DND-41 (cell line): ENCODE results near the gene LSR.

ENCODE experiments used
- ATAC-seq: fragments of 200-7000 bp; cut with Tn5 transposase; 3 replicates; pipeline ENCODE4 v1.9.1; 2021; ENCODE audit warnings: low read depth; ENCODE audit not compliant: insufficient read depth
- DNase-seq: peaks from one replicate; pipeline ENCODE4 v3.0.0-alpha.2; 2020
- H2AFZ ChIP-seq: 2 replicates; pipeline ENCODE4 v1.6.0; 2012; ENCODE audit warnings: low read depth, low read length
- H3K27ac ChIP-seq: 2 replicates; pipeline ENCODE4 v1.5.1; 2012; ENCODE audit warnings: low read length, inconsistent platforms
- H3K27me3 ChIP-seq: fragments of 200-600 bp; sonication (generic); 2 replicates; pipeline ENCODE4 v1.6.0; 2012; ENCODE audit warnings: low read length, mild to moderate bottlenecking, inconsistent platforms; ENCODE audit not compliant: insufficient read depth, poor library complexity
- H3K36me3 ChIP-seq: 2 replicates; pipeline ENCODE4 v1.5.1; 2012; ENCODE audit warnings: low read length, inconsistent platforms; ENCODE audit not compliant: insufficient read depth
- H3K4me1 ChIP-seq: 2 replicates; pipeline ENCODE4 v1.5.1; 2012; ENCODE audit warnings: mild to moderate bottlenecking, low read length; ENCODE audit not compliant: insufficient read depth
- H3K4me2 ChIP-seq: 2 replicates; pipeline ENCODE4 v1.6.0; 2012; ENCODE audit warnings: mild to moderate bottlenecking, moderate library complexity, low read length, inconsistent platforms; ENCODE audit not compliant: insufficient read depth
- H3K4me3 ChIP-seq, 2 experiments: fragments of 200-600 bp in 1 of 2; shearing (Covaris generic) in 1 of 2; 2 replicates each; pipeline ENCODE4 v1.5.1; 2012 to 2016; ENCODE audit warnings: inconsistent platforms in 2 of 2, low read length in 2 of 2, mild to moderate bottlenecking in 2 of 2, low read depth in 1 of 2, moderate library complexity in 1 of 2
- H3K79me2 ChIP-seq: 2 replicates; pipeline ENCODE4 v1.6.0; 2012; ENCODE audit warnings: low read length, inconsistent platforms; ENCODE audit not compliant: insufficient read depth
- H3K9ac ChIP-seq: 2 replicates; pipeline ENCODE4 v1.6.0; 2012; ENCODE audit warnings: low read depth, mild to moderate bottlenecking, inconsistent platforms, low read length, moderate library complexity
- H3K9me3 ChIP-seq: 2 replicates; pipeline ENCODE4 v1.5.1; 2012; ENCODE audit warnings: low read length, moderate library complexity, mild to moderate bottlenecking, inconsistent platforms; ENCODE audit not compliant: insufficient read depth, severe bottlenecking
- H4K20me1 ChIP-seq: 2 replicates; pipeline ENCODE4 v1.6.0; 2012; ENCODE audit warnings: low read length; ENCODE audit not compliant: insufficient read depth
- CTCF ChIP-seq: IDR thresholded peaks from 2 replicates; pipeline ENCODE4 v1.5.1; 2012; ENCODE audit warnings: borderline replicate concordance, low read length, moderate library complexity, mild to moderate bottlenecking; ENCODE audit not compliant: poor library complexity, severe bottlenecking; ENCODE audit errors: extremely low read depth
- EZH2 ChIP-seq: IDR thresholded peaks from 3 replicates; pipeline ENCODE4 v1.6.1; 2012; ENCODE audit warnings: borderline replicate concordance, low read depth, mild to moderate bottlenecking, moderate library complexity, low read length, inconsistent platforms; ENCODE audit not compliant: severe bottlenecking

LSR gene

GRCh38 chr19:35224681-35225571 is 23.9 kb upstream of the LSR start:
- ATAC-seq = no peak
- TF ChIP-seq EZH2 = no peak
- TF ChIP-seq CTCF = no peak
- no peaks in the 10 kb centered on the region for H3K36me3 ChIP-seq
- H2AFZ ChIP-seq = no peak overlapping the region
- H4K20me1 ChIP-seq = no peaks in the 10 kb centered on the region
- no peaks in the 10 kb centered on the region for H3K79me2 ChIP-seq
- no peaks in the 10 kb centered on the region for H3K9me3 ChIP-seq
- H3K27me3 ChIP-seq = no peaks in the 10 kb centered on the region
- H3K4me3 ChIP-seq = no peak overlapping the region
- no peaks in the 10 kb centered on the region for H3K4me1 ChIP-seq
- H3K27ac ChIP-seq = no peak overlapping the region
- no peak overlapping the region for H3K4me2 ChIP-seq
- no peak for DNase-seq
- H3K9ac ChIP-seq = no peak overlapping the region

- ATAC-seq (no peak), DNase-seq (no peak)
- H4K20me1 ChIP-seq = no peaks in the 10 kb centered on the region
- no peaks in the 10 kb centered on the region for H3K36me3 ChIP-seq
- H3K79me2 ChIP-seq = no peaks in the 10 kb centered on the region
- TF ChIP-seq CTCF (no peak), EZH2 (no peak)
- H3K4me3 ChIP-seq = no peak overlapping the region
- H3K4me1 ChIP-seq = no peaks in the 10 kb centered on the region
- no peak overlapping the region for H3K9ac ChIP-seq
- H3K9me3 ChIP-seq = no peaks in the 10 kb centered on the region
- no peak overlapping the region for H3K4me2 ChIP-seq
- H2AFZ ChIP-seq = no peak overlapping the region
- no peak overlapping the region for H3K27ac ChIP-seq
- no peaks in the 10 kb centered on the region for H3K27me3 ChIP-seq
Observed at GRCh38 chr19:35225951-35226350, 22.9 kb upstream of the LSR start.

GRCh38 chr19:35226748-35227147 is 22.1 kb upstream of the LSR start:
- DNase-seq (no peak), ATAC-seq (no peak)
- TF ChIP-seq CTCF = no peak
- no peak for TF ChIP-seq EZH2
- Histone ChIP-seq H3K27ac (no peak overlapping the region), H3K9me3 (no peaks in the 10 kb centered on the region), H3K79me2 (no peaks in the 10 kb centered on the region), H3K9ac (no peak overlapping the region), H2AFZ (no peak overlapping the region), H4K20me1 (no peaks in the 10 kb centered on the region), H3K4me3 (no peak overlapping the region), H3K36me3 (no peaks in the 10 kb centered on the region), H3K4me1 (no peaks in the 10 kb centered on the region), H3K4me2 (no peak overlapping the region), H3K27me3 (no peaks in the 10 kb centered on the region)
